GM12872 (cell line): Measurements from ENCODE around the gene TRNAU1AP.

Experiments
- CTCF ChIP-seq: IDR thresholded peaks from 3 replicates; pipeline ENCODE4 v1.5.1; 2011; ENCODE audit warnings: low read depth, mild to moderate bottlenecking, low read length, moderate library complexity; ENCODE audit not compliant: insufficient read depth

Gene TRNAU1AP

DNA sequence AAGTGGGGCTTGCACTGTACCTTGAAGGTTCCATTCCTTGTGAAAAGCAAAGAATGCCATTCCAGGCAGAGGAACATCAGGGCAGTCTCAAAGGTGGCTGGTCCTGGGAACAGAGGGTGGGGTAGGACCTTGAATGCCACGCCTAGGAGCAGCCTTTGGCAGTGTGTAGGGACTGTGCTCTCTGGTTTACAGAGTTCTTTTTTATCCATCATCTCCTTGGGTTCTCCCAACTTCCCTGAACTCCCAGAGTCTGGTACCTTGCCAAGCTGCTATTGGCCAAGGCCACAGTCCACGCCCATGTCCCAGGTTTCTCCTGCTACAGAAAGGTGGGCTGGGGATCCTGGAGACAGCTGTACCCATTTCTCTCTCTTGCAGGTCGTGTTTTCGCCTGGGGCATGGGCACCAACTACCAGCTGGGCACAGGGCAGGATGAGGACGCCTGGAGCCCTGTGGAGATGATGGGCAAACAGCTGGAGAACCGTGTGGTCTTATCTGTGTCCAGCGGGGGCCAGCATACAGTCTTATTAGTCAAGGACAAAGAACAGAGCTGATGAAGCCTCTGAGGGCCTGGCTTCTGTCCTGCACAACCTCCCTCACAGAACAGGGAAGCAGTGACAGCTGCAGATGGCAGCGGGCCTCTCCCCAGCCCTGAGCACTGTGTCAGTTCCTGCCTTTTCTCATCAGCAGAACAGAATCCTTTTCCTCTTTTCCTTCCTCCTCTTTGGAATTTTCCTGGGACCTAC is 15.3 kb upstream of the TRNAU1AP start:
- TF ChIP-seq CTCF: no peak

- no peak for TF ChIP-seq CTCF
These were observed 14.6 kb upstream of the TRNAU1AP start for GRCh38 chr1:28538286-28538685.

- 0 out of 3 replicates have a peak, but pooled peaks have one; percentile 8 for TF ChIP-seq CTCF
These were observed 12.2 kb upstream of the TRNAU1AP start for GRCh38 chr1:28540651-28541050.

GRCh38 chr1:28545246-28545628 is 7.6 kb upstream of the TRNAU1AP start:
- TF ChIP-seq CTCF: no peak

DNA sequence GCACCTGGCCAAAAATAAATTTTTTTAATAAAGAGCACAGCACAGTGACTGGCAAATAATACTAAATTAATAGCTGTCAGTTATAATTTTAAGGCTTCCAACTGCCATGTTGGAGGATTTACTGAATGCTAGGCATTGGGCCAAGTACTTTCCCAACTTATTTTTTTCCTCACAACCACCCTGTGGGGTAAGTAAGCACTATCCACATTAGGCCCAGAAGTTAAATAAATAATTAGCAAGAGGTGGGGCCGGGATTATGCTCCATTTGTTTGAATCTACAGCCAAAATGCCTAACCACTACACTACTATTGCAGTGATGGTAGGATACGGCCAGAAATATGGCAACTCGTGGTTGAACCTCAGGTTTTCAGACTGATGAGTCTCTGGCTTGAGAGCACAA is 4.6 kb upstream of the TRNAU1AP start:
- no peak for TF ChIP-seq CTCF

DNA sequence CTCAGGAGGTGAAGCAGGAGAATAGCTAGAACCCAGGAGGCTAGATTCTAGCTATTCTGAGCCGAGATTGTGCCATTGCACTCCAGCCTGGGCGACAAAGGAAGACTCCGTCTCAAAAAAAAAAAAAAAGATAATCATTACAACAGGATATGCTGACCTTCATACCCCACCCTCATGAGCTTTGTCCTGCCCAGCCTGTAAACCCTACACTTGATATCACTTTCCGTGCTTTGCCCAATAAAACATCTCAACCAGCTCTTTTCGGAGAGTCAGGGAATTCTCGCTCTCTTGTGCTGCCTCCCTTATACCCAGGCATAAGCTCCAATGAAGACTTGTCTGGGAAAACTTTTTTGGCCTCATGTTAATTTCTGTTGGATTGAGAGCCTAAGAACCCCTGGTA is 1.5 kb upstream of the TRNAU1AP start:
- no peak for TF ChIP-seq CTCF

DNA sequence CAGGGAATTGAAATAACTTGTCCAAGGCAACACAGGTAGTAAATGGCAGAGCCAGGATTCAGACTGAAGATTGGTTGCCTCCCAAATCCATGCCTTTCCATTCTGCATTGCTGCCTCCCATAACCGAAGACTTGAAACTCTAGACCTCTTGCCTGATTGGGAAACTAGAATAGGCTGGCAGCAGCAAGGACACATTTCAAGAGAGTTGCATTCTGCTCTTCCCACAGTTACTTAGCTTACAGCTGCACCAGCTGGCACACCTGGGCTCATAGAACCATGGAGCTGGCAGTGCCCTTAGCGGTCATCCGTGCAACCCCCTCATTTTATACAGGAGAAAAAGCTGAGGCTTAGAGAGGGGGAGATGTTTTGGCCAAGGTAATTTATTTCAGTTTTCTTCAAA is 8.0 kb downstream of the TRNAU1AP start:
- no peak for TF ChIP-seq CTCF
